ENCODE results near the gene LTA4H. TPM values are rescaled to one million over a fixed set of nuclear protein-coding genes. Genes with fewer than 3 reads are reported as not detected.

The LTA4H gene
- total RNA-seq, 1 experiment from 2014 or later = 74.6 TPM

DNA sequence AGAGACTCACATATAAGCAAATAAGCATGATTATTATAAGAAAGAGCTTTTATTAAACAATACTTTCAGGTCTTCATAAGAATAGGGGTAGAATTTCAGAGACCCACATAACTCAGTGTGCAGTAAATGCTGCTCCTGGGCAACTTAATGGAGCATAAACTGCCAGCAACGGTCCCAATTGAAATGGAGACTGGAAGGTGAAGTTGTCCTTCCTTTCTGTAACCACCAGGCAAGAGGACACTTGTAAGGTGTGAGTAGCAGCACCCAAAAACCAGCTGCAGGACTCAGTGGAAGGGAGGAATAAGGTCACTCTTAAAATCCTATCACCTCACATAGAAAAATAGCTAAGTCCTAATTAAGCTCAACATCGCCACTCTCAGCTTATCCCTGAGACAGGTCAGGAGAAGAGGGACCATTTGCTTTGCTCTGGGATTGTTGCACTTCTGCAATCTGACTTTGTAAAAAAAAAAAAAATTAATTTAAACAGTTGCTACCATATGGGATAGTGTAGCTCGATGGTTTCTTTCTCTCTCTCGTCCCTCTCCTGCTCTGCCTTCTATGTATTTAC, 22.7 kb upstream of the LTA4H start:
- DNase-seq (ENCODE audit: low read depth) = no peak

DNA sequence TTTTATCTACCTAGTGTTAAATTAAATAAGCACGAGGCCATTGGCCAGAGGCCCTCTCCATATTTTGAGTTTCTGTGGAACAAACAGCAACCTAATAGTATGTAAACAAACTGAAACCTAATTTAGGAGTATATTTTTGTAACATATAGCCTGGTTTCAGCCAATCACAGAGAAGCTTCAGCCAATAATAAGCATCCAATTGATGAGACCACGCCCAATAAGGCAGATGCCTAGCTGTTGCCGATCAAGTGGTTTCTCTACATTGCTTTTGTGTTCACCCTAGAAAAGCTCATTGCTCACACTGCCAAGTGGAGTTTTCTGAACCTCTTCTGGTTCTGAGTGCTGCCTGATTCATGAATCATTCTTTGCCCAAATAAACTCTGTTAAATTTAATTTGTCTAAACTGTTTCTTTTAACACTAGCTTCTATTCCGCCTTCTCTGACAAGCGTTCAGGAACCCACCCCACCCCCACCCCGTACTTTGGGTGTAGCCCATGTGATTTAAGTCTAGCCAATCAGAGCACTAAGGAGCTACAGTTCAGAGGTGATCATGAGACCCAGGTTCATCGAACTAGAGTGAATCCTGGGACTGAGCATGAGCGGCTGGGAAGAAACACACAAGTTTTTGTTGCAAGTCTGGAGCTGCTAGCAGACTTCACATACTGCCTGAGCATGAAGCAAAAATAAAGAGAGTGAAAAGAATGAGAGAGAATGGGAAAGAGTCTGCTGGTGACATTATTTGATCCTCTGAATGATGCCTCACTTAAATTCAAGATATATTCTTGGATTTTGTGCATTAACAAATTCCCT, 21.5 kb upstream of the LTA4H start:
- no peak for DNase-seq (ENCODE audit: low read depth)

DNA sequence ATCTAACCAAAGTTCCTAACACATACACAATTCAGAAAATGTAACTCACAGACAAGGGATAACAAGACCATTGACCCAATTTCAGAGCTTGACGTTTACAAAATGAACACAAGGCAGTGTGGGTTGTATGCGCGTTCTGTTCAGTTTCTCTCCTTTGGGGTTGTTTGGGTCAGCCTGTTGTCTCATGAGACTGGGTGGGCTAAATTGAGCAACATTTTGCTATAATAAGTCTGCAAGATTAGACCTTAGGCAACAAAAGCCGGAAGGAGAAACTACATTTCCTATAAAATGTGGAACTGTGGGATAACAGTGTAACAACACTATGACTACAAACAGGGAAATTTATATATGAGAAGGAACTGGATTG, 18.8 kb upstream of the LTA4H start:
- DNase-seq (ENCODE audit: low read depth) = no peak

DNA sequence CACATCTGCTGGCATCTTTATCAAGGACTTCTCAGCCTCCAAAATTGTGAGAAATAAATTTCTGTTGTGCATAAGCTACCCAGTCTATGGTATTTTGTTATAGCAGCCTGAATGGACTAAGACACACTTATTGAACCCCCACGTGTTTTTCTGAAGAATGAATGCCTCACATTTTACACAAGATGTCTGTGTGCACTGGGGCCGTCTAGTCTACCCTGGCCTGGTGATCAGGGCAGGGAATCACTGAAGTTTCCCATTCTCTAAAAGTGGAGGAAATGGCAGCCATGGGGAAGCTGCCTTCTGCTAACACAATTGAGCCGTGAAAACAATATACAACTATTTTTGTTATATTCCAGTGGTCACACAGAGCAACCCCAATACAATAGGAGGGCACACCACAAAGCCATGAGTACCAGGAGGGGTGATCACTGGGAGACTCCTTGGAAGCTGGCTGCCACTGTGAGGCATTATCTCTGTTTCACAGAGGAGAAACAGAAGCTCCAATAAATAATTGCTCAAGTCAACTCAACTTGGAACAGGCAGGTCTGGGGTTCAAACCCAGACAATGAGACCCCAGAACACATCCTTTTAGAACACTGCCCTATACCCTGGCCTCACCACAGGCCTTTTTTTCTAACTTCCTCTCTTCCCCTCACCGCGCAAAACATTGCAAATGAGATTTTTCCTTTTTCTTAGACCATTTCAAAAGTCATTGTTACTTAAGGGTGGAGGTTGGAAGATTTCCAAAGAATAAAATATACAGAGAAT, 18.3 kb upstream of the LTA4H start:
- no peak for DNase-seq (ENCODE audit: low read depth)

DNA sequence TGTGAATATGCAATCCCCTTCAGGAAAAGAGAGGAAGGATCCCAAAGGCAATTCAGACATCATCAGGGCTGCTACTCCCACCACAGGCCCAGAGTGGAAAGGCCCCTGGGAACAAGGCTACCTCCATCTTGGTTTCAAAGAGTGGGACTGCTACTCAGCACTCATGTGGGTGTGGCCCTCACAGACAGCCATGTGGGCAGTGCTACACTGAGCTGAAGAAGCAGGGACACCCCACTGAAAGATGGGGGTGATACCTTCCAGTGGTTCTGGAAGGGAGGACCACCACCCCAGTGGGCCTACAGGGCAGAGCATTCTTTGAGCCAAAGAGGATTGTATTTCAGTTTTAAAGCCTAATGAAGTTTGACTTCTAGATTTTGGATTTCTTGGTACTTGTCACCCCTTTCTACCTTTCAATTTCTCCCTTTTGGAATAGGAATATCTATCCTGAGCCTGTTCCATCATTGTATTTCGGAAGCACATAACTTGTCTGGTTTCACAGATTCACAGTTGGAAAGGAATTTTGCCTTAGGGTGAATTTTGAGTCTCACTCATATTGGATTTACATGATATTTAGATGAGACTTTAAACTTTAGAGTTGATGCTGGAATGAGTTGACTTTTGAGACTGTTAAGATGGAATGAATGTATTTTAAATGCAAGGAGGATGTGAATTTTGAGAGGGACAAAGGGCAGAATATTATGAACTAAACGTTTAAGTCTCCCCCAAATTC, 16.5 kb upstream of the LTA4H start:
- no peak for DNase-seq (ENCODE audit: low read depth)

DNA sequence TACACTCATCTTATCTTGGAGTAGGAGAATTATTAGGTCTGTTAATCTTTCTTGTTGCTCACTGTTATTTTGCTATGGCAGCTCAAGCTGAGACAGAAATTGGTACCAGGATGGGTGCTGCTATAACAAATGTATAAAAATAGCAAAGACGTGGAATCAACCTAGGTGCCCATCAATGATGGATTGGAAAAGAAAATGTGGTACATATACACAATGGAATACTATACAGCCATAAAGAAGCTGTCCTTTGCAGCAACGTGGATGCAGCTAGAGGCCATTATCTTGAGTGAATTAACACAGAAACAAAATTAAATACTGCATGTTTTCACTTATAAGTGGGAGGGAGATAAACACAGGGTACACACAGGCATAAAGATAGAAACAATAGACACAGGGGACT, 14.8 kb upstream of the LTA4H start:
- no peak for DNase-seq (ENCODE audit: low read depth)

DNA sequence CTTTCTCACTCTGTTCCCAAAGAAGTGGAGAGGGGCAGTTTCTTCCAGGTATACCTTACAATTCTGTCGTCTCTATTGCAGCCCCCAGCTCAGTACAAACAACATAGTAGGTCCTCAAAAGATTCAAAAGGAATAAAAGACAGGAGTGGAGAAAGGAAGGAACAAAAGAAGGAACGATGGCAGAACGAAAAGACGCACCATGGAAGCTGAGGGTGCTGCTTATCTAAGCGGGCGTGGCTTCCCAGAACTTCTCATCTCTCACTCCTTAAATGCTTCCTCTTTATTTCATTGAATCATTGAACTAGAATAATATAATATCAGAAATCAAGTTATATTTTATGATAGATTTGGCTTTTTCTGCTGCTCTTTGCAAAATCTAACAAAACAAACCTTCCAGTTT, 13.7 kb upstream of the LTA4H start:
- no peak for DNase-seq (ENCODE audit: low read depth)

DNA sequence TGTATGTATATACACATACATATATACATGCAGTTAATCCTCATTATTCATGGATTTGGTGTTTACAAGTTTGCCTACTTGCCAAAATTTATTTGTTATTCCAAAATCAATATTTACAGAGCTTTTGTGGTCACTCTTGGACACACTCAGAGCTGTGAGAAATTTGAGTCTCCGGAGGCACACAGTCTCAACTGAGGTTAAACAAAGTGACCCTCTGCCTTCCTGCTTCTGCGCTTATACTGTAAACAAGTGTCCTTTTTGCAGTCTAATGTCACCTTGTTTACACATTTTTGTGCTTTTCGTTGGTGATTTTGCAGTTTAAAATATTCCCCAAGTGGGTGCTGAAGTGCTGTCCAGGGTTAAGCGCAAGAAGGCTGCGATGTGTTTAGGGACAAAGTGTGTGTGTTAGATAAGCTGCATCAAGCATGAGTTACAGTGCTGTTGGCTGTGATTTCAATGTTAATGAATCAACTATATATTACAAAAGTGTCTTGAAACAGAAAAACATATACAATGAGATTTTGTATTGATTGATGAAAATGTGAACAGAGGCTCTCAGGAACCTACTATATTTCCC, 13.1 kb upstream of the LTA4H start:
- DNase-seq (ENCODE audit: low read depth) = no peak

DNA sequence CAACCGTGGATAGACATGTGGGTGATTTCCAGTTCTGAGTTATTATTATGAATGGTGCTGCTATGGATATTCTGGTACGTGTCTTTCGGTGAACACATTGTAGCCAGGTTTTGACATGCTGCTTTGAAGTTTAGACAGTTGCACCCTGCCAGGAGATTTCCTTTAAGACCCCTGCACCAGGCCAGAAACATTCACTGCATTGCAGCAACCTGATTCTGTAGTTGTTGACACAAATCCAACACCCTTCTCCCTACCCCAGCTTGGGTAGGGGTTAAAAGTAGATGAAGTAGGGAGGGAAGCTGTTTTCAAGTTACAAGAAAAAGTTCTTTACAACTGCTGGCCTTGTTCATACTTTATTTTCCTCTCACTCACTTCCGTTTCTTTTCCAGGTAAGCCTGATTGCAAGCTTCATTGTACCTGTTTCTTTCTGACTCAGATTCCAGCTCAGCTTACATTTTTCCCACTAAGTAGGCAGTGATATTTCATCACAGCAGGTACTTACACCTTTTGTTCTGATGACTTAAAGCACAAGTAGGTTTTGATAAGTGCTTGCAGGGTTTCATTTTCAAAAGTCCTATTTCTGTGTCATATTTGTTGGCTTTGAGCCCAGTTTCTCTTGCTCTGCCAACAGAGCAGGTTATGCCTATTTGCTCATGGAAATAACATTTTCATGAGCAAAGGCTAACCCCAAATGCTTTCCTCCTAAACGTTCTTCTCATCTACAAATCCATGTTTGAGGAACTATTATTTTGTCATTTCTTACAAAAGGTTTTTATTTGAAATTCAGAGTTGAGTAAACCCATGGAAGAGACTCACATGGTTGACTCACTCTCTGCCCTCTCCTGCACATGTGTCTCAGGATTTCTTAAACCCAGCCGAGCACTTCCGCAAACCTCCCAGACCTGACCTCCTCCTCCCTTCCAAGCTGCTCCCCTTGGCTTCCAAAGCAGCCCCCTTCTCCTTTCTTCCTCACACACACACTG, 12.1 kb upstream of the LTA4H start:
- DNase-seq (ENCODE audit: low read depth) = peak; percentile 63

DNA sequence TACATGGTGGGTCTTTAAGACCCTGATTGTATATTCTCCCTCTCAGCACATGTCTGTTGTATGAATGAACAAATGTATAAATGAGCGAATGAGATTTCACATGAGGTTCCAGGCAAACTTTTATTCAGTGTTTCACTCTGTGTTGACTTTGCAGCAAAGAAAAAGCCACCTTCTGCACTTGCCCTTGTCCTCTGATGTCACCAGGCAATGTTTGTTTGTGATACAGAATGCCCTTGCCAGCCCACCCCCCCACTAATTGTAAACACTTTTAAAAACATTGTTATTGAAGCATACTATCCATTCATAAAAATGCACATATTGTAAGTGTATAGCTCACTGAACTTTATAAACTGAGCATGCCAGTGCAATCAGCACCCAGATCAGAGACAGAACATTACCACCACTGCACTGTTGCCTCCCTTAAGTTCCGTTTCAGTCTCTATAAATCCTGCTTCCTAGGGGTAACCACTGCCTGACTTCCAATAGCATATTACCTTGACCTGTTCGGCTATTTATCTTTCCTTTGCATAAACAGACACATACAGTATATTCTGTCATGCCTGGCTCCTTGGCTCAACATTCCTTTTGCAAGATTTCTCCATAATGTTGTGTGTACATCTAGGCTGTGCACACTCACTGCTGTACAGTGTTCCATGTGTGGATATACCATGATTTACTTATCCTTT, 11.3 kb upstream of the LTA4H start:
- DNase-seq (ENCODE audit: low read depth) = no peak

DNA sequence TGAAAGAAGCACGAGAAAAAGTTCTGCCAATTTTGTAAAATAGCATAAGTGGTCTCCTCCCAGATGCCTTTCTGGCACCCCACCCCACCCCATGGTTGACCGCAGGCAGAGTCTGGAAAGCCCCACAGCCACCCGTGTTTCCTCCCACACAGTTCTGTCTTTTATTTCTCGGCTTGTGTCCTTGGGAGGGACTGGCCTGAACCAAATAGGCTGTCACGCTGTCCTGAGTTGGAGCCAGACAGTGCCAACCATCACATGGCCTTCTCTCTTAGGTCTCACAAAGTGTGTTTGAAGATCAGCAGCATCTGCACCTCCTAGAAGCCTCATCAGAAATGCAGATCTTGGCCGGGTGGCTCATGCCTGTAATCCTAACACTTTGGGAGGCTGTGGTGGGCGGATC, 10.2 kb upstream of the LTA4H start:
- no peak for DNase-seq (ENCODE audit: low read depth)

DNA sequence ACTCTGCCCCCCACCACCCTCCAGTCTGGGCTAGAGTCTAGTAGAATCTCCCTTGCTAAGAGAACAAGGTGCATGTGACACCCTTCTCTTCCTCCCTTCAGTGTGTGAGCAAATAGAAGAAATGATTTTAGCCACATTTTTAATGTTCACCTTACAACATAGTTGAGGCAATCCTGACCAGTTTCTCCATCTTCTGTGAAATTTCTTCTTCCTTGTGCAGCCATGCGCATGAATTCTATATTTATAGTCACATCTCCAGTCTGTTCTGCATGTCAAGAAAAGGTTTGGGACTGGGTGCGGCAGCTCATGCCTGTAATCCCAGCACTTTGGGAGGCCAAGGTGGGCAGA, 9.5 kb upstream of the LTA4H start:
- no peak for DNase-seq (ENCODE audit: low read depth)

DNA sequence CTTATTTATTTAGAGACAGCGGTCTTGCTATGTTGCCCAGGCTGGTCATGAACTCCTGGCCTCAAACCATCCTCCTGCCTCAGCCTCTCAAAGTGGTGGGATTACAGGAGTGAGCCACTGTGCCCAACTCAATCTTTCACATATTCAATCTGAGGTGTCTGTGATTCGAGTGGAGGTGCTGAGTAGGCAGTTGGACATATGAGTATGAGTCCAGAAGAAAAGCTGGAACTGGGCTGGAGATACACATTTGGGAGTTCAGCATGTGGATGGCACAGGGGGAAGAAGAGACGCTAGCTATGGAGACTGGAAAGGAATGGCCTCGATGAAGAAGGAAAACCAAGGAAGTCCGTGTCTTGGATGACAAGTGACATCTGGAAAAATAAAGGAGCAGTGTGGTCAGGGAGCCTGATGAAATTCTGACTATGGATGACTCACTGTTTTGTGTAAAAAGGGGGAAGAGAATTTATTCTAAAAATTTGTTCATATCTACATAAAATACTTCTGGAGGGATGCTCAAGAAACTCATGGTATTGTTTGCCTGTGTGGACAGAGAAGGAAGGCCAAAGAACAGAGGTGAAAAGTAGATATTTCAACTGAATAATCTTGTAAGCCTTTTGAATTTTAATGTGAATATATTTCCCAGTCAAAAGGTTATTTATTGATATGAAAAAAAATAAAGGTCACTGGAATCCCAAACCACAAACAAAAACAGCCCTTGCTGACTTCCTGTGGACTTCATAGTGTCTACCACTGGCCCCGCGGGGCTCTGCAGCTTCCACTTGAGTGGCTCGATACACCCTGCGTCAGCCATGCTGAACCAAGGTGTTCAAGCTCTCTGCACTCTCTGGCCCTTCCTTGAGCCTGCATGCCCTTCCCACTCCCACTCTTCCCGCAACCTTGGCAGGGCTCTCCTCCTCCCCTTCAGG, 8.9 kb upstream of the LTA4H start:
- DNase-seq (ENCODE audit: low read depth) = peak; percentile 56

DNA sequence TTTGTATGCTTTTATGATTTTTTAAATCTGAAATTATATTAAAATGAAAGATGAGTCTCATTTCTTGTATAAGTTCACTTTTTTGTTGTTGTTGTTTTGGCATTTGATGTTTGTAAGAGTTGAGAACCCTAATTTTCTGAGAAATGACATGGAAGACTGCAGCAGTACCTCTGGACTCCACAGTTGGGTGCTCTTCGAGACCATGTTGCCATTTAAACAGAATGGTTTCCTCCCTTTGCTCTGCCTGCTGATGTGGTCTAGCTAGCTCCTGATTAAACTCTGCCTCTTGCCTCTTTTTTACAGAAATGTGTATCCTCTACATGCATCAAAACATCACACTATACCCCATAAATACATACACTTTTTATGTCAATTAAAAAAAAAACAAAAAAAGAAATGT, 5.8 kb upstream of the LTA4H start:
- no peak for DNase-seq (ENCODE audit: low read depth)

DNA sequence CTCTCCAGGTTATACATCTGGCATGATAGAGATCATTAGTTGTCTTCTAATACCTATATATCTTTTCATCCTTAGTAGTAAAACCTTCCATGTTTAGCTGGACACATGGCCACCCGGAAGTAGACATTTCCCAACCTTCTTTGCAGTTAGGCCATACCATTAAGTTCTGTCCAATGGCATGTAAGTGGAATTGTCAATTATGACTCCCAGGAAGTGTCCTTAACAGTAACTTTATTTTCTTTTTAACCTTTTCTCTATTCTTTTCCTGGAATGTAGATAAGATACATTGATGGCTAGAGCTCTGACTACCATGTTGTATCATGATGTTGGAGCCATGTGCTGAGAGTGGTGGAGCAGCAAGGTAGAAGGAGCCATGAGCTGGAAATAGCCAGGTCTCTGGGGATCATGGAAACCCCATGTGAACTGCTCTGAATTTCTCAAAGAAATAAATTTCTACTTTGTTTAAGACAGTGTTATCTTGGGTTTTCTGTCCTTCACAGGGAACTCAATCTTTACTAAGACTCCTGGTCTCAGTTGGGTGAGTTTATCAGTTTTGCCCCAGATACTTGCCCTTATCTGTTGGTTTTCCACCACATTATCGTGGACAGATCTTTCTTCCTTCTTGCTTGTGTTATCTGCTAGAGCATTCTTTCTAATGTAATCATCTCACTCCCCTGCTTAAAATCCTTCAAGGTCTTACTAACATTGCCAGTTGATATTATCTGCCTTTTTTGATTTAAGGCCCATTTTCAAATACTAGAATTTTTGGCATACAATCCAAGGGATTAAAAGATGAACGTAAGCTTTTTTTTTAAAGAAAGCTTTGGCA, 5.1 kb upstream of the LTA4H start:
- DNase-seq (ENCODE audit: low read depth) = no peak

DNA sequence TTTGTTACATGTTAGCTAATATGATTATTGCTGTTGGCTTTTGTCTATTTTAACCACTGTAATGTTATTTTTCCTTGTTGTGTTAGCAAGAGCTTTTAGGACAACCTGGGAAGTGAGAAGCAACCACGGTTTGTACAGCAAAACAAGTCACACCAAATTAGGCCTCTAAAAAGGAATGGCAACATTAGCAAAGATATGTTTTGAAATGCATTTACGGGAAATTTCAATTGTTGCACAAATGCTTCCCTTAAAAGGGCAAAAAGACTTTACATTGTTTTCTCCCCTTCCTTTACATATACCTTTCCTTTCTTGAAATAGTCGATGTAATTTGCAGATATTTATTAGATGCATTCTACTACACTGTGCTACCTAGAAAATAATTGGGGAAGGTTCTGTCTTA, 4.1 kb upstream of the LTA4H start:
- no peak for DNase-seq (ENCODE audit: low read depth)

DNA sequence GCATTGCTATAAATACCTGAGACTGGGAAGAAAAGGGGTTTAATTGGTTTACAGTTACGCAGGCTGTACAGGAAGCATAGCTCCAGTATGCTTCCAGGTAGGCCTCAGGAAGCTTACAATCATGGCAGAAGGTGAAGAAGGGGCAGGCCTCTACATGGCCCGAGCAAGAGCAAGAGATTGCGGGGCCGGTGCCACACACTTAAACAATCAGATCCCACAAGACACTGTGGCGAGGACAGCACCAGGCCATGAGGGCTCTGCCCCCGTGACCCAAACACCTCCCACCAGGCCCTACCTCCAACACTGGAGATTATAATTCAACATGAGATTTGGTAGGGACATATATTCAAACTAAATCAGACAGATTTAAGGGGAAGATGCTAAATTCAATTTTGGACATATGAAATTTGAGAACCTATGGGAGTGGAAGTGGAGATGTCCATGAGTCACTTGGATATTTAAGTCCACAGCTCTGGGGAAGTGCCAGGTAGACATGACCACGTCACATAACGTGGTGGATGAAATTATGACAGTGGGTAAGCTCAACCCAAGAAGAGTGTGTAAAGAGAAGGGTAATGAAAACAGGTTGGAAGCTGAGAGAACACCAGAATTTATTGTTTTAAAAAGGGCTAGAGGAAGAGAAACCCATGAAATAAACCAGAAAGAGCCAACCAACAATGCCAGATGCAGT, 1.5 kb upstream of the LTA4H start:
- DNase-seq (ENCODE audit: low read depth) = peak; percentile 48
